WTC11 (cell line): ENCODE measurements around the gene IPO13.

Experiments used
- CTCF ChIP-seq: fragments of 200-600 bp; IDR thresholded peaks from 2 replicates; pipeline ENCODE4 v1.8.0; 2022; ENCODE audit warnings: antibody characterized with exemption
- FOXJ3 ChIP-seq: sonication (generic); formaldehyde crosslinking; IDR thresholded peaks from 2 replicates; pipeline ENCODE4 v1.9.0; 2021; ENCODE audit warnings: missing genetic modification reagents, mild to moderate bottlenecking, borderline replicate concordance
- FOXP1 ChIP-seq: sonication (generic); formaldehyde crosslinking; IDR thresholded peaks from 2 replicates; pipeline ENCODE4 v1.8.0; 2022; ENCODE audit warnings: missing genetic modification reagents, mild to moderate bottlenecking, moderate library complexity, borderline replicate concordance
- JUN ChIP-seq: sonication (generic); formaldehyde crosslinking; IDR thresholded peaks from 2 replicates; pipeline ENCODE4 v1.8.0; 2023; ENCODE audit warnings: mild to moderate bottlenecking, missing genetic modification reagents
- MLX ChIP-seq: sonication (generic); formaldehyde crosslinking; IDR thresholded peaks from 2 replicates; pipeline ENCODE4 v1.8.1; 2023; ENCODE audit warnings: mild to moderate bottlenecking, missing genetic modification reagents, moderate library complexity
- SP1 ChIP-seq: sonication (generic); formaldehyde crosslinking; conservative IDR thresholded peaks from 2 replicates; pipeline ENCODE4 v1.8.1; 2022; ENCODE audit warnings: missing genetic modification reagents
- USF2 ChIP-seq: sonication (generic); formaldehyde crosslinking; IDR thresholded peaks from 2 replicates; pipeline ENCODE4 v1.8.1; 2023; ENCODE audit warnings: mild to moderate bottlenecking, missing genetic modification reagents, moderate library complexity
- ZNF121 ChIP-seq: sonication (generic); formaldehyde crosslinking; IDR thresholded peaks from 2 replicates; pipeline ENCODE4 v1.8.0; 2023; ENCODE audit warnings: missing genetic modification reagents
- TF ChIP-seq, protein P1 (sequence below): fragments of 250-450 bp; sonication (Bioruptor Pico); IDR thresholded peaks from 2 replicates; pipeline ENCODE4 v2.1.2; 2022; ENCODE audit warnings: mild to moderate bottlenecking, moderate library complexity

GRCh38 chr1:43947874-43948437 is 1.2 kb downstream of the IPO13 start:
- TF ChIP-seq FOXJ3 (no peak), CTCF (no peak), USF2 (no peak), SP1 (CRISPR knock-in tag) (no peak), ZNF121 (CRISPR knock-in tag) (no peak), JUN (CRISPR knock-in tag) (no peak), MLX (CRISPR knock-in tag) (no peak), FOXP1 (no peak)
- TF ChIP-seq, protein P1, sequence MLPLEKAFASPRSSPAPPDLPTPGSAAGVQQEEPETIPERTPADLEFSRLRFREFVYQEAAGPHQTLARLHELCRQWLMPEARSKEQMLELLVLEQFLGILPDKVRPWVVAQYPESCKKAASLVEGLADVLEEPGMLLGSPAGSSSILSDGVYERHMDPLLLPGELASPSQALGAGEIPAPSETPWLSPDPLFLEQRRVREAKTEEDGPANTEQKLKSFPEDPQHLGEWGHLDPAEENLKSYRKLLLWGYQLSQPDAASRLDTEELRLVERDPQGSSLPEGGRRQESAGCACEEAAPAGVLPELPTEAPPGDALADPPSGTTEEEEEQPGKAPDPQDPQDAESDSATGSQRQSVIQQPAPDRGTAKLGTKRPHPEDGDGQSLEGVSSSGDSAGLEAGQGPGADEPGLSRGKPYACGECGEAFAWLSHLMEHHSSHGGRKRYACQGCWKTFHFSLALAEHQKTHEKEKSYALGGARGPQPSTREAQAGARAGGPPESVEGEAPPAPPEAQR (CRISPR knock-in tag), result no peak
